Measurements from ENCODE around the gene SLC30A1.
"Not testable (repeated sequence)": the region's sequence is repeated elsewhere in the genome, so short reads cannot be mapped to it uniquely, and the experiment has no call there.

Gene SLC30A1, protein sequence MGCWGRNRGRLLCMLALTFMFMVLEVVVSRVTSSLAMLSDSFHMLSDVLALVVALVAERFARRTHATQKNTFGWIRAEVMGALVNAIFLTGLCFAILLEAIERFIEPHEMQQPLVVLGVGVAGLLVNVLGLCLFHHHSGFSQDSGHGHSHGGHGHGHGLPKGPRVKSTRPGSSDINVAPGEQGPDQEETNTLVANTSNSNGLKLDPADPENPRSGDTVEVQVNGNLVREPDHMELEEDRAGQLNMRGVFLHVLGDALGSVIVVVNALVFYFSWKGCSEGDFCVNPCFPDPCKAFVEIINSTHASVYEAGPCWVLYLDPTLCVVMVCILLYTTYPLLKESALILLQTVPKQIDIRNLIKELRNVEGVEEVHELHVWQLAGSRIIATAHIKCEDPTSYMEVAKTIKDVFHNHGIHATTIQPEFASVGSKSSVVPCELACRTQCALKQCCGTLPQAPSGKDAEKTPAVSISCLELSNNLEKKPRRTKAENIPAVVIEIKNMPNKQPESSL

GRCh38 chr1:211578640-211579439 is at the start of gene SLC30A1:
SLC30A1 (minus strand) TSS chr1:211579161; CDS start chr1:211578612, 549 bp downstream.
- peak; percentile 98 for DNase-seq (ENCODE audit: low read depth)

DNA sequence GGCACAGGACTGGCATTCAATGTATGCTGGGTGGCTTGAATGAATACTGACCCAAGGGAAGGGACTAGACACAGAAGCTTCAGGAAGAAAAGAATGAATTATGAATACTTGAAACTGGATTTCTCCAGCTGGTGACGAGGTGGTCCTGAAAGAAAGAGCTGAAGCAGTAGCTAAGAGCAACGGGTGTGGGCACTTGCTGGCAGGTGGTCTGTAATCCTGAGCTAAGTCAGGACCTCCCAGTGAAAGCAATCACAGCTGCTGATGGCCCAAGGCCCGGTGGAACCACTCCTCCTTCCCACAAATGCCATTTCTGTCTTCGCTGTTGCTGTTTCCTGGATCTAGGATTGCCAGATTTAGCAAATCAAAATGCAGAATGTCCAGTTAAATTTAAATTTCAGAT is 49.5 kb upstream of the SLC30A1 start:
- no peak for DNase-seq (ENCODE audit: low read depth)

DNA sequence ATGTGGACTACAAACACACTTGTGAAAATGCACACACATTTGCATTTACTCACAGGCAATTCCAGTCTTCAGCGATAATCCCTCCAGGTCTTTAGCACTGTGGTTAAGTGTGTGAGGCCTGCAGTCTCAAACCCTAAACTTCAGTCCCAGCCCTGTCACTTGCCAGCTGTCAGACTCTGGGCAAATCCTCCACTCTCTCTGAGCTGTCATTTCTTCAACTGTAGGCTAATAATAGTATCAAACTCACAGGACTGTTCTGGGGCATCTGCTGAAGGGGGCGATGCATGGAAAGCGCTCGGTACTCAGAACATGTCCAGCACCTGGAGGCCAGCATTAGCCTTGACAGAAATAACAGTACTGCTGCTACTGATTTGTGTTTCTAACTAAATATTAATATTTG is 48.3 kb upstream of the SLC30A1 start:
- no peak for DNase-seq (ENCODE audit: low read depth)

GRCh38 chr1:211625866-211626265 is 46.9 kb upstream of the SLC30A1 start:
- not testable (repeated sequence) for DNase-seq (ENCODE audit: low read depth)

GRCh38 chr1:211625040-211625439 is 46.1 kb upstream of the SLC30A1 start:
- no peak for DNase-seq (ENCODE audit: low read depth)

DNA sequence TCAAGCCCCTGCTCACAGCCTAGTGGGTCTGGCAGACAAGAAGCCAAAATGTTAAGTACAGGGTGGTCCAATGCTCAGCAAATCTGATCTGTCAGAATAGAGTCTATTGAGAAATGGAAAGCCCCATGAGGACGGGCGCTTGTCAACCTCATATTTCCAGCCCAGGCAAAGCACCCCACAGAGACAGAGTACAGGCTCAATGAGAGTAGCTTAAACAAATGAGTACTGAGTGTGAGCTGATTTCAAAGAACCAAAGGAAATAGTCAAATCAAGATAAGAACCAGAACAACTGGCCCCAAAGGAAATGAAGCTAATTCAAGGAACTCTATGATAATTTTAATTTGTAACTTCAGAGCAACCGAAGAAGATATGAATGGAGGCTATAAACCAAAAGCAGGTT is 44.6 kb upstream of the SLC30A1 start:
- no peak for DNase-seq (ENCODE audit: low read depth)

DNA sequence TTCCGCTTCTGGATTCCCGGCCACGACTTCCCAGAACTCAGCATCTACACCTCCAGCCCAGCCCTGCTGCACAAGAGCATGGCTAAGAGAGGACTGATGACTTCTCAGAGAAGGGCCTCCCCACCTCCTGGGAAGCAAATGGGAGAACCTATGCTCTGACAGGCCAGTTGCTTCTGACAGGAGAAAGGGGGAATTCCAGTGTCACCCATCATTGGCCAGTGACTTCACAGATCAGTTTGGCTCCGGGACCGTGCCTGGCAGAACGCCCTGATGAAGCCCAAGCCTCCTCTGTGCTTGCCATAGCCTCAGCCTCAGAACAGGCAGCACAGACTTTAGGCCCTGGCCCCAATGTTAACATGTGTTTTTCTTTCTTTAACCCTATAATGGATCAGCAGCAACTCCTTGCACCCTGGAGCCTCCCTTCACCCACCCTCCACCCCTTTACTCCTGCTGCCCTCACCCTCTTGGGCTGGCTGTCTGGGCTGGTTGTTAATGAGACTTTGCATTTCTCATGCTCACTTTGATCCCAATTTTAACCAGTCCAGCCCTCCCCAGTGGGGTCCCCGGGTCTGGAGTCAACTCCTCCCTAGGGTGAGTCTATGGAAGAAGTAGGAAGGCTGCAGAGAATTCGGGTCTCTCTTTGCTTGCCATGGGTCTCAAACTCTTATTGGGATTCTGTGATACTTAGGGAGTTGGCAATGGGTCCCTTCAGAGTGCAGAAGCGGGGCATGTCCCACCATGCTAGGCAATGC is 42.7 kb upstream of the SLC30A1 start:
- no peak for DNase-seq (ENCODE audit: low read depth)

DNA sequence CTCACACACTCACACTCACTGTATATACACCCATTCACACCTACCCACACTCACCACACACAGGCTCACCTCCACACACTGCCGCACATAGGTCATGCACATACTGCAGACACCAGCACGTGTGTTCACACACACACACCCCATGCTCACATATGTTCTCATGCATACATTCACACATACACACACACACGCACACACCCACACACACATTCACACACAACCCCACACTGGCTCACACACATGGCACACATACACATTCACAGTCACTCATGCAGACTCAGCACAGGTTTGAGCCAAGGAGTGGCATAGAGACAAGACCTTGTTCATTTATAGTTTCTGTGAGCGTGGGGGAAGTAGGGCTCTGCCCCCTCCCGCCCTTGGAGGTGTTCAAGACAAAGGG is 41.1 kb upstream of the SLC30A1 start:
- DNase-seq (ENCODE audit: low read depth) = no peak

DNA sequence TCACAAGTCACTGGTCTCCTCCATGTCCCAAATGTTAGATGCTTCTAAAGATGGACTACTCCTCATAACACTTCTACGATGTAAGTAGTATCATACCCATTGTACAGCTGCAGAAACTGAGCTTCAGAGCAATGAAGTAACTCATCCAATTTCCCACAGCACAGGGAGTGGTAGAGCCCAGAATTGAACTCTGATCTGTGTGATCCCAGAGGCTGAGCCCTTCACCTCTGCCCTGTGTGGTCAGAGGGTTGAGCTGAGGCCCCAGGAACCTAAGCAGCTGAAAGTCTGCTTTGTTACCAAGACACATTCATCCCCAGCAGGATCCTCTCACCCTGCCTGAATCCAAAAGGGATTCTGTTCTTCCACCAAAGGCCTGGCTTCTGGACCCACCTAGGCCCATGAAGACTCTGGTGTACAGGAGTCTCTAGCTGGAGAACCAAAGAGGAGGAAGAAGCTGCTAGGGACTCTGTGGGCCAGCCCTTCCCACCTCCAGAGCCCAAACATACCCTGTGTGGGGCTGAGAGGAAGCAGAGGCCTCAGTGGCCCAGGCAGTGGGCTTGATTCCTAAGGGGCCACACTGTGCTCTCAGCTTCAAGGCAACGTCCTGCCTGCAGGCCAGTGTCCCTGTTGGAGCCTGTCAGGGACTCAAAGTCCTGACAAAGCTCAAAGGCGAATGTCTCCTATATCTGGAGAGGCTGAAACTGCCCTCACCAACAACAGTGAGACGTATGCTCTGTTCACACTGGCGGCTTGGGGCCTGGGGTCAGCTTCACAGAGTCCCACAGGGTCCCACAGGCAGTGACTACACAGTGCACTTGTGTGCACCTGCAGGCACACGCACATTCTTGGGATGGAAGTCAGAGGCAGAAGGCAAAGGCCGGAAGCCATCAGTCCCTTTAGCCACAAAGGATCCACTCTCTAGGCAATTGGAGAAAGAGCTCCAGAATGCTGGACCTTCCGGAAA is 40.4 kb upstream of the SLC30A1 start:
- no peak for DNase-seq (ENCODE audit: low read depth)

GRCh38 chr1:211616965-211617297 is 38.0 kb upstream of the SLC30A1 start:
- no peak for DNase-seq (ENCODE audit: low read depth)

DNA sequence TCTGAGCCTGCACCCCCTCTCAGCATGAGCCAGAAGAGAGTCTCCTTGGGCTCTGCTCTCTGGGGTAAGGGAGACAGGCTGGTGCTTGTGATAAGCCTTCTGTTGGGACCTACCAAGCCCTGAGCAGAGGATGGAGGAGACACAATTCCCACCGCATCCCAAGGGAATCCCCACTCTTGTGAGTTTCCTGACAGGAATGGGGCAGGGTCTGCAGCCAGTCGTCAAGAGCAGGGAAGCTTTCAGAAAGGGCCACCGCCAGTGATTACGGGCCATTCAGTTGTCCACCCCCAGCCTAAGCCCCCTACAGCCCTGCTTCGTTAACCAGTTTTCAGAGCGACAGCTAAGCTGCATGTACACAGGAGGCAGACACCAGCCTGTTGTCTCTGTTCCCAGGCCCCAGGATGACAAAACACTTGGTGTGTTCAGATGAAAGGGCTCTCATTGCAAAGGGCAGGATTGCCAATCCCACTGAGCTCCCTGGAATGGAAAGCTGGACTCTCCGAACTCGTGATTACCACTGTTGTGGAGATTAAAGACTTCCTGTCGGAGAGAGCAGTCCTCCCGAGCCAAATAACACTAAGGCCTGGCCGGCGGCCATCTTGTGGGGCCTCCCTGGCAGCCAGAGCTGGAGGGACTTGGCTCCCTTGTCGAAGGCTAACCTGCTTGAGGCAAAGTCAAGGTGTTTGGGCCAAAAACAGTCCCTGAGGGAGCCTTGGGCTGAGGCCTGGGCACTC is 37.4 kb upstream of the SLC30A1 start:
- no peak for DNase-seq (ENCODE audit: low read depth)

DNA sequence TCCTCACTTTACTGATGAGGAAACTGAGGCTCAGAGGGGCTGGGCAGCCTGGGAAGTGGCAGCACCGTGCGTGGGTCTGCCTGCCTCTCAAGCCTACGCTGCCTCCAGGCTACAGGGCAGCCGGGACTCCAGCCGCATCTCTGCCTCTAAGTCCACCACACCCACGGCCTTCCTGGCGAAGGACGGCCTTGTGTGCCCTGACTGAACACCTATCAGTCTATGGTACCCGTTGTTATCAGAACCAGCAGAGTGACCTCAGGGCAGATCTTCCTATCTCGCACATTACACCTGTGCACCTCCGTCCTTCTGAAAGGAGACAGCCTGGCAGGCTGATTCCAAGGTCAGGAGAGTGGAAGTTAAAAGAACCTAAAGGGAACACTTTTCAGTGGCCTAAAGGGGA is 35.7 kb upstream of the SLC30A1 start:
- no peak for DNase-seq (ENCODE audit: low read depth)

DNA sequence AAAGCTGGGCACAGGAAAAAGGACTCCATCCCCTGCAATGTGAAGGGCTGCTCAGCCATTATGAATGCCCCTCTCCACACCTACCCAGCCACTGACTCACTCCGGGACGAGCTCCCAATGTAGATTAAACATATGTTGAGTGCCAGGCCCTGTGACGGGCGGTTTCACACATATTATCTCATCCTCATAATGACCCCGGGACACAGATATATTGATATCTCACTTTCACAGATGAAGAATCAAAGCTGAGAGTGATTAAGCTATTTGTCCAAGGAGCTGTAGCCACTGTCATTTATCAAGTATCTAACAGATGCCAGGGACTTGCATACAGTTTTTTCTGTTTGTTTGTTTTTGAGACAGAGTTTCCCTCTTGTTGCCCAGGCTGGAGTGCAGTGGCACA is 35.0 kb upstream of the SLC30A1 start:
- DNase-seq (ENCODE audit: low read depth) = no peak

DNA sequence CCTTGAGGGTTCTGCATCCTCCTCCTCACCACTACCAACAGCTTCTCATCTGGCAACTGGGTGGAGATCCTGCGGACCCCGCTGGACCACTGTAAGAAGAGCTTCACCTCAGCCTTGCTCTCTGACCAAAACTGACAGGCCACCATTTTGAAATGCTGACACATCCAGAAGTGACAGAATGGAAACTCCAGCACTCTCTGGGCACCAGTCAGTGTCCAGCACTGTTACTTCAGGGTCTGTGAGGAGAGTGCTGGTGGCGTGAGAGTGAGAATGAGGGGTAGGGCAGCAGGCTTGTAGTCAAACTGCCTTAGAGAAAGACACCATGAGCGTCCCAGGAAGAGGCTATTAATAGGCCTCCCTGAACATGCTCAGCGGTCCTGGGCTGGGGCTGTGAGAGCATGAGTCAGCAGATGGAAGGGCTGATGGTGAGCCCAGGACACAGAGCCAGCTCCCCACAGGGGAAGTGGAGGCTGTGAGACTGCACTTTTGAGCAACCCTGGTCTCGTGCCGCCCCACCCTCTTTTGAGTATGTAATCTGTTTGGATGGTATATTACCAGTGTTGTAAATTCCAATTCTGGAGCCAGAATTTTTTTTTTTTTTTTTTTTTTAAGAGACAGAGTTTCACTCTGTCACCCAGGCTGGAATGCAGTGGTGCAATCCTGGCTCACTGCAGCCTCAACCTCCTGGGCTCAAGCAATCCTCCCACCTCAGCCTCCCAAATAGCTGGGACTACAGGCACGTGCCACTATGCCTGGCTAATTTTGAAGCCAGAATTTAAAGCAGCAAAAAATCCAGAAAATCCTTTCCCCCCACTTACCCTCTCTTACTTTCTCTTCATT is 34.4 kb upstream of the SLC30A1 start:
- peak; percentile 95 for DNase-seq (ENCODE audit: low read depth)

- DNase-seq (ENCODE audit: low read depth) = no peak
Observed at GRCh38 chr1:211612786-211613107, 33.8 kb upstream of the SLC30A1 start.

DNA sequence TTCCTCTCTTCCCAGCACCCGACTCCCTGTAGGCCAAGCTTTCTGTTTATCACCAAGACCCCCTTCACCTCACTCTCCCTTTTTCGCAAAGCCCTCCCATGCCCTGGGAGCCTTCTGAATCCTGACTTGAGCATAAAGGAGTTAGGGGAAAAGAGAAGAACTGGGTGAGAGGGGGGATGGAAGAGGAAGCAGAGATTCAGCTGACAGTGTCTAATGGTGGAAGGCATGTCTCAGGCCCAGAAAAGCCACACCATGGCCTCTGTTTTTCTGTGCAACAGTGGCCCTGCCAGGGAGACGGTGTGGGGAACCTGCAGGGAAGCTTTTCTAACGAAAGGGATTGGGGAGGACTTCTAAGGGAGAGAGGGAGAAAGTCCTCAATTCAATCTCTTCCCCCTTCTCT is 32.9 kb upstream of the SLC30A1 start:
- DNase-seq (ENCODE audit: low read depth) = no peak

GRCh38 chr1:211610779-211611556 is 32.0 kb upstream of the SLC30A1 start:
- no peak for DNase-seq (ENCODE audit: low read depth)

DNA sequence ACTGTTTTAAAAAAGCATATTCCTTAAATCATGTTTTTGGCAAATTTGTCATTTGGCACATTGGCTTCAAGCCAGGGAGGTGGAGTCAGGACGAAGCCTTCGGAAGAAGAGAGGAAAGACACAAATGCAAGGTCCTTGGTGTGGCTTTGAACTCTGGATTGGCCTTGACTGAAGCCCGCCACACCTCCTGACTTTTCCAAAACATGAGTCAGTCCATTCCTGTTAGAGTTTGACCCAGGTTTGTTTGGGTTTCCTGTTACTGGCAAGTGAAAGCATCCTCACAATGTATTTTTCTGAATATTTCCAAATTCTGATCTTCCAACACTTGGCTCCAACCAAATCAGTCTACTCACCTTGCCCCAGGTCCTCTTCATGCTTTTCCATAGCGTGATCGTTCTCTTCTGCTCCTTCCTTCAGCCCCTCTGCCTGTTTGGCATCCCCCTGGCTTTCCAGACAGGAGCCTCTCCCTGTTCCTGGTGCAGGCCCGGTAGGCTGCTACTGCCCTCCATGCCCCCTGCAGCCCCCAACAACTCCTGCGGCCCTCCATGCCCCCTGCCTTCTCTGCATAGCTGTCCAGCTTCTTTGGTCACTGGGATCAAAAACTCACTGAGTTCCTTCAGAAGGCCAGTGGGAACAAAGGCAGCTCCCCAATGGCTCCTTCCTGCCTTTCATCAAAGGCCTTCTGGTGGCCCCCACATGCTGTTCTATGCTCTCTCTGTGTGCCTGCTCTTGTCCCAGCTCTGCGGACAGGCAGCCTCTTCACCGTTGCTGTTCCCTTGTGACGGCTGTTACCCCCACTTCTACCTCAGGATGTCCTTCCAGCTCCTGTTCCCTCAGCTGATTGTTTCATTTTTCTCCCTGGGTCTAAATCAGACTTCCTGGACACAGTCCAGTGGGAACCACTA is 30.4 kb upstream of the SLC30A1 start:
- DNase-seq (ENCODE audit: low read depth) = no peak
